DND-41 (cell line): ENCODE data around the gene IL15.

ENCODE experiments used
- EZH2 ChIP-seq: IDR thresholded peaks from 3 replicates; pipeline ENCODE4 v1.6.1; 2012; ENCODE audit warnings: borderline replicate concordance, low read depth, mild to moderate bottlenecking, moderate library complexity, low read length, inconsistent platforms; ENCODE audit not compliant: severe bottlenecking
- TF ChIP-seq, protein P1 (sequence below): IDR thresholded peaks from 2 replicates; pipeline ENCODE4 v1.5.1; 2012; ENCODE audit warnings: borderline replicate concordance, low read length, moderate library complexity, mild to moderate bottlenecking; ENCODE audit not compliant: poor library complexity, severe bottlenecking; ENCODE audit errors: extremely low read depth

DNA sequence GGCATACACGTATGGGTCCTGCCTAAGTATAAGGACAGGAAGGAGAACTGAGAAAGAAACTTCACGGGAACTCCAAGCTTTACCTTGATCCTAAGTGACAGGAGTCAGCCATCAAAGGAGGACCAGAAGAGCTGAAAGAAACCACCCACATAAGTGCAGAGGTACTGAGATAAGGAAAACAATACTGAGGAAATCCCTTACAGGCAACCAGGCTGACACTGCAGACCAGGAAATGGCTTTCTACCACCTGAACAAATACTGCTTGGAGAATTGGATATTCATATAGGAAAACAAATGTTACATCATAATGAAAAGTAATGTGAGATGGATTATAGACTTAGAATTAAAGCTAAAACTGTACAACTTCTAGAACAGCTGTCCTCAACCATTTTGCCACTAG is 127.0 kb downstream of the IL15 start:
- TF ChIP-seq, protein P1, sequence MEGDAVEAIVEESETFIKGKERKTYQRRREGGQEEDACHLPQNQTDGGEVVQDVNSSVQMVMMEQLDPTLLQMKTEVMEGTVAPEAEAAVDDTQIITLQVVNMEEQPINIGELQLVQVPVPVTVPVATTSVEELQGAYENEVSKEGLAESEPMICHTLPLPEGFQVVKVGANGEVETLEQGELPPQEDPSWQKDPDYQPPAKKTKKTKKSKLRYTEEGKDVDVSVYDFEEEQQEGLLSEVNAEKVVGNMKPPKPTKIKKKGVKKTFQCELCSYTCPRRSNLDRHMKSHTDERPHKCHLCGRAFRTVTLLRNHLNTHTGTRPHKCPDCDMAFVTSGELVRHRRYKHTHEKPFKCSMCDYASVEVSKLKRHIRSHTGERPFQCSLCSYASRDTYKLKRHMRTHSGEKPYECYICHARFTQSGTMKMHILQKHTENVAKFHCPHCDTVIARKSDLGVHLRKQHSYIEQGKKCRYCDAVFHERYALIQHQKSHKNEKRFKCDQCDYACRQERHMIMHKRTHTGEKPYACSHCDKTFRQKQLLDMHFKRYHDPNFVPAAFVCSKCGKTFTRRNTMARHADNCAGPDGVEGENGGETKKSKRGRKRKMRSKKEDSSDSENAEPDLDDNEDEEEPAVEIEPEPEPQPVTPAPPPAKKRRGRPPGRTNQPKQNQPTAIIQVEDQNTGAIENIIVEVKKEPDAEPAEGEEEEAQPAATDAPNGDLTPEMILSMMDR, result no peak
- no peak for TF ChIP-seq EZH2
